Fibroblast of lung (primary cell): ENCODE data around the gene MGLL. TPM values are rescaled to one million over a fixed set of nuclear protein-coding genes. Genes with fewer than 3 reads are reported as not detected.
A peak's percentile ranks its signal among the peaks of the same experiment; 100 is the strongest.

Experiments
- DNase-seq, 2 donors: peaks; one replicate each; pipeline versions ENCODE4 v3.0.0 to v3.0.0-alpha.2; 2010; ENCODE audit warnings: low read depth in 2 of 2
- H2AFZ ChIP-seq: 2 replicates; pipeline ENCODE4 v1.5.1; 2012; ENCODE audit warnings: low read length, control low read depth, inconsistent platforms
- H3K27ac ChIP-seq: 2 replicates; pipeline ENCODE4 v1.5.1; 2011; ENCODE audit warnings: low read length, control low read depth; ENCODE audit not compliant: insufficient read depth
- H3K27me3 ChIP-seq: 2 replicates; pipeline ENCODE4 v1.5.1; 2011; ENCODE audit warnings: mild to moderate bottlenecking, low read length; ENCODE audit not compliant: control insufficient read depth, insufficient read depth
- H3K36me3 ChIP-seq: 2 replicates; pipeline ENCODE4 v1.5.1; 2011; ENCODE audit warnings: low read length; ENCODE audit not compliant: control insufficient read depth, insufficient read depth
- H3K4me1 ChIP-seq: 2 replicates; pipeline ENCODE4 v1.5.1; 2011; ENCODE audit warnings: low read length; ENCODE audit not compliant: control insufficient read depth, insufficient read depth; ENCODE audit errors: extremely low read depth
- H3K4me2 ChIP-seq: 2 replicates; pipeline ENCODE4 v1.5.1; 2011; ENCODE audit warnings: low read length, control low read depth; ENCODE audit not compliant: insufficient read depth; ENCODE audit errors: extremely low read depth
- H3K4me3 ChIP-seq, 4 experiments: fragments of 200-600 bp in 1 of 4; sonication (generic) in 1 of 4; replicated peaks in 1 of 4; 2 replicates each; pipeline ENCODE4 v1.5.1; 2011 to 2016; ENCODE audit warnings: low read length in 4 of 4, low read depth in 3 of 4, mild to moderate bottlenecking in 3 of 4, control low read depth in 2 of 4, inconsistent platforms in 1 of 4, mixed read lengths in 1 of 4; ENCODE audit not compliant: insufficient read depth in 1 of 4; ENCODE audit errors: control extremely low read depth in 1 of 4
- H3K79me2 ChIP-seq: 2 replicates; pipeline ENCODE4 v1.5.1; 2012; ENCODE audit warnings: mild to moderate bottlenecking, low read length, inconsistent platforms; ENCODE audit not compliant: control insufficient read depth, insufficient read depth
- H3K9ac ChIP-seq: 2 replicates; pipeline ENCODE4 v1.5.1; 2011; ENCODE audit warnings: mild to moderate bottlenecking, low read length, control low read depth; ENCODE audit not compliant: insufficient read depth
- H3K9me3 ChIP-seq: 2 replicates; pipeline ENCODE4 v1.5.1; 2012; ENCODE audit warnings: low read depth, low read length; ENCODE audit not compliant: control insufficient read depth, insufficient read depth
- H4K20me1 ChIP-seq: 2 replicates; pipeline ENCODE4 v1.5.1; 2011; ENCODE audit warnings: low read length; ENCODE audit not compliant: control insufficient read depth, insufficient read depth; ENCODE audit errors: extremely low read depth
- CTCF ChIP-seq, 2 donors: IDR thresholded peaks in 1 of 2; conservative IDR thresholded peaks in 1 of 2; 1 replicate in 1 of 2; 2 replicates in 1 of 2; pipeline ENCODE4 v1.5.1; 2011 to 2012; ENCODE audit warnings: low read length in 2 of 2, control low read depth in 1 of 2, inconsistent platforms in 1 of 2, low read depth in 1 of 2, mild to moderate bottlenecking in 1 of 2
- EZH2 ChIP-seq: IDR thresholded peaks from 2 replicates; pipeline ENCODE4 v1.5.1; 2012; ENCODE audit warnings: low read length, control low read depth, mild to moderate bottlenecking; ENCODE audit errors: missing control alignments
- polyA plus RNA-seq, 2 donors: library from polyadenylated mRNA; depleted of rRNA in 1 of 2; stranded (reverse) in 1 of 2; unstranded in 1 of 2; fragments of >200 nt; gene quantifications; 2 replicates each; pipeline ENCODE4 v1.2.1, GENCODE V29; 2011 to 2012; ENCODE audit warnings: missing spikeins in 1 of 2
- total RNA-seq: library from RNA; depleted of rRNA; stranded (reverse); fragments of >200 nt; gene quantifications from 2 replicates; pipeline ENCODE4 v1.2.1, GENCODE V29; 2014

Gene MGLL
- total and polyA plus RNA-seq, 2 donors (not counting 1 experiment from before 2014, with no cell fraction given): 60.1 to 122 TPM

GRCh38 chr3:127776347-127776746 is 46.0 kb downstream of the MGLL start:
- peak overlapping the region; percentile 88 for H3K27ac ChIP-seq
- H3K4me2 ChIP-seq: peak overlapping the region; percentile 68
- H3K9me3 ChIP-seq: no peaks in the 10 kb centered on the region
- no peaks in the 10 kb centered on the region for H4K20me1 ChIP-seq
- H3K27me3 ChIP-seq: no peaks in the 10 kb centered on the region
- peaks cover 2% of the 10 kb centered on the region for H3K36me3 ChIP-seq
- DNase-seq: no peak
- peaks cover 42% of the 10 kb centered on the region for H3K4me1 ChIP-seq
- no peak overlapping the region for H2AFZ ChIP-seq
- TF ChIP-seq CTCF (conservative IDR thresholded peaks at IDR 0.05 in 1 of 2, IDR thresholded peaks at IDR 0.05 in 1 of 2; ENCODE audit: low read depth in 1 of 2, low read length in 2 of 2): no peak
- TF ChIP-seq EZH2: no peak
- H3K9ac ChIP-seq: no peak overlapping the region
- H3K4me3 ChIP-seq: no peak overlapping the region
- peaks cover 69% of the 10 kb centered on the region for H3K79me2 ChIP-seq

- DNase-seq: peak; percentile 80 to 89
- TF ChIP-seq EZH2: no peak
- Histone ChIP-seq H3K4me2 (peak overlapping the region; percentile 68), H3K4me1 (peaks cover 44% of the 10 kb centered on the region), H3K9ac (peak overlapping the region; percentile 10), H3K4me3 (no peak overlapping the region), H2AFZ (no peak overlapping the region), H3K36me3 (peaks cover 2% of the 10 kb centered on the region), H3K79me2 (peaks cover 77% of the 10 kb centered on the region), H3K27ac (peak overlapping the region; percentile 88), H3K27me3 (no peaks in the 10 kb centered on the region), H4K20me1 (no peaks in the 10 kb centered on the region), H3K9me3 (no peaks in the 10 kb centered on the region)
Observed at GRCh38 chr3:127775398-127776109, 46.8 kb downstream of the MGLL start.

- Histone ChIP-seq H4K20me1 (no peaks in the 10 kb centered on the region), H3K4me2 (peak overlapping the region; percentile 11), H3K79me2 (peaks cover 83% of the 10 kb centered on the region), H3K27ac (peak overlapping the region; percentile 88), H3K4me1 (peaks cover 41% of the 10 kb centered on the region), H3K9me3 (no peaks in the 10 kb centered on the region), H2AFZ (no peak overlapping the region), H3K4me3 (no peak overlapping the region), H3K36me3 (peaks cover 2% of the 10 kb centered on the region), H3K9ac (no peak overlapping the region), H3K27me3 (no peaks in the 10 kb centered on the region)
- DNase-seq: no peak
- TF ChIP-seq EZH2: no peak
- TF ChIP-seq CTCF (conservative IDR thresholded peaks at IDR 0.05 in 1 of 2, IDR thresholded peaks at IDR 0.05 in 1 of 2; ENCODE audit: low read depth in 1 of 2, low read length in 2 of 2): no peak
Observed at GRCh38 chr3:127774647-127775046, 47.7 kb downstream of the MGLL start.
